Panc1 (cell line): ENCODE results near the gene CFAP52. TPM values are rescaled to one million over a fixed set of nuclear protein-coding genes. Genes with fewer than 3 reads are reported as not detected.
"Not testable (repeated sequence)": the region's sequence is repeated elsewhere in the genome, so short reads cannot be mapped to it uniquely, and the experiment has no call there.

Experiments
- ATAC-seq: fragments of 200-7000 bp; cut with Tn5 transposase; 2 replicates; pipeline ENCODE4 v1.9.1; 2020; ENCODE audit warnings: mild to moderate bottlenecking, moderate library complexity
- BruUV-seq: library from RNA; stranded (reverse); fragments of 400-500 nt; replicated peaks from 2 replicates; lab custom pipeline; 2021; lab: Mats Ljungman, UMichigan
- CTCF ChIA-PET: fragments of 300-600 bp; sonication (Branson Sonifier 250); formaldehyde crosslinking; loops from one replicate; lab custom pipeline; 2022; ENCODE audit warnings: antibody characterized with exemption; lab: Charles Lee
- POLR2A ChIA-PET: fragments of 300-600 bp; sonication (Branson Sonifier 250); formaldehyde crosslinking; loops from one replicate; lab custom pipeline; 2022; ENCODE audit warnings: antibody characterized with exemption; lab: Charles Lee
- DNase-seq: peaks from one replicate; pipeline ENCODE4 v3.0.0-alpha.2; 2010; ENCODE audit warnings: low read depth, low spot score
- H3K27ac ChIP-seq: 2 replicates; pipeline ENCODE4 v1.5.1; 2011; ENCODE audit warnings: mild to moderate bottlenecking, low read length, inconsistent platforms
- H3K27me3 ChIP-seq: fragments of 200-500 bp; sonication (Bioruptor generic); 2 replicates; pipeline ENCODE4 v1.6.0; 2014; ENCODE audit warnings: low read length, inconsistent platforms; ENCODE audit not compliant: control insufficient read depth, insufficient read depth
- H3K36me3 ChIP-seq: fragments of 200-500 bp; sonication (Bioruptor generic); 2 replicates; pipeline ENCODE4 v1.5.1; 2014; ENCODE audit warnings: inconsistent platforms, mild to moderate bottlenecking, low read length, moderate library complexity; ENCODE audit not compliant: control insufficient read depth, insufficient read depth
- H3K4me1 ChIP-seq: 2 replicates; pipeline ENCODE4 v1.5.1; 2011; ENCODE audit warnings: inconsistent platforms, mild to moderate bottlenecking, low read length, moderate library complexity; ENCODE audit not compliant: control insufficient read depth, insufficient read depth
- H3K4me3 ChIP-seq, 2 experiments: 2 replicates each; pipeline ENCODE4 v1.5.1; 2011 to 2012; ENCODE audit warnings: low read depth in 2 of 2, low read length in 2 of 2, mild to moderate bottlenecking in 2 of 2, inconsistent platforms in 1 of 2, moderate library complexity in 1 of 2
- H3K9me3 ChIP-seq: fragments of 200-500 bp; sonication (Bioruptor generic); 2 replicates; pipeline ENCODE4 v1.5.1; 2014; ENCODE audit warnings: low read depth, mild to moderate bottlenecking, inconsistent platforms, low read length, moderate library complexity; ENCODE audit not compliant: control insufficient read depth, insufficient read depth
- POLR2AphosphoS5 ChIP-seq: IDR thresholded peaks from 2 replicates; pipeline ENCODE4 v1.6.1; 2012; ENCODE audit warnings: mild to moderate bottlenecking, low read depth, low read length, moderate library complexity
- REST ChIP-seq, 2 experiments: IDR thresholded peaks; 2 replicates each; pipeline ENCODE4 v1.6.1; 2011 to 2012; ENCODE audit warnings: low read depth in 2 of 2, control low read depth in 1 of 2, low read length in 1 of 2, mild to moderate bottlenecking in 1 of 2, moderate library complexity in 1 of 2; ENCODE audit not compliant: insufficient read depth in 1 of 2
- SIN3A ChIP-seq: IDR thresholded peaks from 2 replicates; pipeline ENCODE4 v1.6.1; 2012; ENCODE audit warnings: low read depth, mild to moderate bottlenecking, low read length, moderate library complexity, borderline replicate concordance; ENCODE audit not compliant: insufficient read depth
- TCF7L2 ChIP-seq: IDR thresholded peaks from 2 replicates; pipeline ENCODE4 v1.6.1; 2011; ENCODE audit warnings: mild to moderate bottlenecking, low read depth, low read length, inconsistent platforms
- in situ Hi-C: cut with HindIII; loops from 2 replicates; pipeline ENCODE4 v1.10.0; 2016; ENCODE audit warnings: low sequenced_read_pairs, low pct_unique_long_range_greater_than_20kb
- intact Hi-C: fragments of 100-400 bp; cut with micrococcal nuclease; formaldehyde crosslinking; loops from one replicate; pipeline ENCODE4 v1.10.0; 2022; ENCODE audit not compliant: unreplicated experiment
- total RNA-seq: library from RNA; stranded (reverse); gene quantifications from one replicate; pipeline ENCODE4 v1.2.1, GENCODE V29; 2021; ENCODE audit not compliant: unreplicated experiment
- TF ChIP-seq, protein P1 (sequence below): fragments of 450-650 bp; IDR thresholded peaks from 2 replicates; pipeline ENCODE4 v1.5.1; 2017; ENCODE audit warnings: mild to moderate bottlenecking

CFAP52 gene
- total RNA-seq, 1 experiment from 2014 or later: not detected

DNA sequence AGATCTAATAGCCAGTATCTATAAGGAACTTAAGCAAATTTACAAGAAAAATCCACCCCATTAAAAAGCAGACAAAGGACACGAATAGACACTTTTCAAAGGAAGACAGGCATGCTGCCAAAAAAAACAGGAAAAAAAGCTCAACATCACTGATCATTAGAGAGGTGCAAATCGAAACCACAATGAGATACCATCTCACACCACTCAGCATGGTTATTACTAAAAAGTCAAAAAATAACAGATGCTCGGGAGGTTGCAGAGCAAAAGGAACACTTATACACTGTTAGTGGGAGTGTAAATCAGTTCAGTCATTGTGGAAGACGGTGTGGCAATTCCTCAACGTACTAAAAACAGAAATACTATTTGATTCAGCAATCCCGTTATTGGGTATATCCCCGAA, 10.4 kb upstream of the CFAP52 start:
- TF ChIP-seq SIN3A (no peak), REST (IDR thresholded peaks at IDR 0.05; ENCODE audit: insufficient read depth in 1 of 2, low read depth in 2 of 2, low read length in 1 of 2) (no peak), TCF7L2 (no peak), POLR2AphosphoS5 (no peak)
- TF ChIP-seq, protein P1, sequence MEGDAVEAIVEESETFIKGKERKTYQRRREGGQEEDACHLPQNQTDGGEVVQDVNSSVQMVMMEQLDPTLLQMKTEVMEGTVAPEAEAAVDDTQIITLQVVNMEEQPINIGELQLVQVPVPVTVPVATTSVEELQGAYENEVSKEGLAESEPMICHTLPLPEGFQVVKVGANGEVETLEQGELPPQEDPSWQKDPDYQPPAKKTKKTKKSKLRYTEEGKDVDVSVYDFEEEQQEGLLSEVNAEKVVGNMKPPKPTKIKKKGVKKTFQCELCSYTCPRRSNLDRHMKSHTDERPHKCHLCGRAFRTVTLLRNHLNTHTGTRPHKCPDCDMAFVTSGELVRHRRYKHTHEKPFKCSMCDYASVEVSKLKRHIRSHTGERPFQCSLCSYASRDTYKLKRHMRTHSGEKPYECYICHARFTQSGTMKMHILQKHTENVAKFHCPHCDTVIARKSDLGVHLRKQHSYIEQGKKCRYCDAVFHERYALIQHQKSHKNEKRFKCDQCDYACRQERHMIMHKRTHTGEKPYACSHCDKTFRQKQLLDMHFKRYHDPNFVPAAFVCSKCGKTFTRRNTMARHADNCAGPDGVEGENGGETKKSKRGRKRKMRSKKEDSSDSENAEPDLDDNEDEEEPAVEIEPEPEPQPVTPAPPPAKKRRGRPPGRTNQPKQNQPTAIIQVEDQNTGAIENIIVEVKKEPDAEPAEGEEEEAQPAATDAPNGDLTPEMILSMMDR: no peak
- ChIA-PET CTCF (interaction anchor here (0.6 kb wide), 1 partner anchor 696 kb away, joined by 3 read pairs; no protein-coding TSS in a partner anchor), POLR2A (no interaction called here)
- ATAC-seq (no peak), DNase-seq (no peak)
- Histone ChIP-seq H3K9me3 (no peaks in the 10 kb centered on the region), H3K36me3 (no peaks in the 10 kb centered on the region; the same call in 1 of the 2 replicates), H3K27ac (no peak overlapping the region), H3K27me3 (no peaks in the 10 kb centered on the region), H3K4me3 (no peak overlapping the region), H3K4me1 (no peaks in the 10 kb centered on the region)
- intact Hi-C loops: no loop called here
- in situ Hi-C loops: no loop called here
- BruUV-seq: no TSS peak

GRCh38 chr17:9566739-9567138, 9.7 kb upstream of the CFAP52 start:
- ATAC-seq, POLR2A ChIA-PET, DNase-seq, H3K9me3 ChIP-seq, BruUV-seq, H3K27ac ChIP-seq, H3K4me3 ChIP-seq, H3K4me1 ChIP-seq, intact Hi-C loops, in situ Hi-C loops, H3K36me3 ChIP-seq, H3K27me3 ChIP-seq: not testable (repeated sequence)
- CTCF ChIA-PET: interaction anchor here (0.6 kb wide), 1 partner anchor 12 kb away, joined by 5 read pairs; no protein-coding TSS in a partner anchor

- BruUV-seq: no TSS peak
- TF ChIP-seq SIN3A (no peak), POLR2AphosphoS5 (no peak), TCF7L2 (no peak), REST (IDR thresholded peaks at IDR 0.05; ENCODE audit: insufficient read depth in 1 of 2, low read depth in 2 of 2, low read length in 1 of 2) (no peak)
- TF ChIP-seq, protein P1: no peak
- Histone ChIP-seq H3K36me3 (no peaks in the 10 kb centered on the region; the same call in 1 of the 2 replicates), H3K27ac (no peak overlapping the region), H3K9me3 (no peaks in the 10 kb centered on the region), H3K4me3 (no peak overlapping the region), H3K27me3 (no peaks in the 10 kb centered on the region), H3K4me1 (no peaks in the 10 kb centered on the region)
- no peak for DNase-seq
- no peak for ATAC-seq
- CTCF ChIA-PET: no interaction called here
- POLR2A ChIA-PET: no interaction called here
- in situ Hi-C loops (no loop called here), intact Hi-C loops (no loop called here)
Observed at GRCh38 chr17:9568004-9568403, 8.4 kb upstream of the CFAP52 start.
